Fibroblast of lung (primary cell): ENCODE data around the gene PREP. TPM values are rescaled to one million over a fixed set of nuclear protein-coding genes. Genes with fewer than 3 reads are reported as not detected.

ENCODE experiments used
- DNase-seq, 2 donors: peaks; one replicate each; pipeline versions ENCODE4 v3.0.0 to v3.0.0-alpha.2; 2010; ENCODE audit warnings: low read depth in 2 of 2
- H2AFZ ChIP-seq: 2 replicates; pipeline ENCODE4 v1.5.1; 2012; ENCODE audit warnings: low read length, control low read depth, inconsistent platforms
- H3K27ac ChIP-seq: 2 replicates; pipeline ENCODE4 v1.5.1; 2011; ENCODE audit warnings: low read length, control low read depth; ENCODE audit not compliant: insufficient read depth
- H3K27me3 ChIP-seq: 2 replicates; pipeline ENCODE4 v1.5.1; 2011; ENCODE audit warnings: mild to moderate bottlenecking, low read length; ENCODE audit not compliant: control insufficient read depth, insufficient read depth
- H3K36me3 ChIP-seq: 2 replicates; pipeline ENCODE4 v1.5.1; 2011; ENCODE audit warnings: low read length; ENCODE audit not compliant: control insufficient read depth, insufficient read depth
- H3K4me1 ChIP-seq: 2 replicates; pipeline ENCODE4 v1.5.1; 2011; ENCODE audit warnings: low read length; ENCODE audit not compliant: control insufficient read depth, insufficient read depth; ENCODE audit errors: extremely low read depth
- H3K4me2 ChIP-seq: 2 replicates; pipeline ENCODE4 v1.5.1; 2011; ENCODE audit warnings: low read length, control low read depth; ENCODE audit not compliant: insufficient read depth; ENCODE audit errors: extremely low read depth
- H3K4me3 ChIP-seq, 4 experiments: fragments of 200-600 bp in 1 of 4; sonication (generic) in 1 of 4; replicated peaks in 1 of 4; 2 replicates each; pipeline ENCODE4 v1.5.1; 2011 to 2016; ENCODE audit warnings: low read length in 4 of 4, low read depth in 3 of 4, mild to moderate bottlenecking in 3 of 4, control low read depth in 2 of 4, inconsistent platforms in 1 of 4, mixed read lengths in 1 of 4; ENCODE audit not compliant: insufficient read depth in 1 of 4; ENCODE audit errors: control extremely low read depth in 1 of 4
- H3K79me2 ChIP-seq: 2 replicates; pipeline ENCODE4 v1.5.1; 2012; ENCODE audit warnings: mild to moderate bottlenecking, low read length, inconsistent platforms; ENCODE audit not compliant: control insufficient read depth, insufficient read depth
- H3K9ac ChIP-seq: 2 replicates; pipeline ENCODE4 v1.5.1; 2011; ENCODE audit warnings: mild to moderate bottlenecking, low read length, control low read depth; ENCODE audit not compliant: insufficient read depth
- H3K9me3 ChIP-seq: 2 replicates; pipeline ENCODE4 v1.5.1; 2012; ENCODE audit warnings: low read depth, low read length; ENCODE audit not compliant: control insufficient read depth, insufficient read depth
- H4K20me1 ChIP-seq: 2 replicates; pipeline ENCODE4 v1.5.1; 2011; ENCODE audit warnings: low read length; ENCODE audit not compliant: control insufficient read depth, insufficient read depth; ENCODE audit errors: extremely low read depth
- EZH2 ChIP-seq: IDR thresholded peaks from 2 replicates; pipeline ENCODE4 v1.5.1; 2012; ENCODE audit warnings: low read length, control low read depth, mild to moderate bottlenecking; ENCODE audit errors: missing control alignments
- polyA plus RNA-seq, 2 donors: library from polyadenylated mRNA; depleted of rRNA in 1 of 2; stranded (reverse) in 1 of 2; unstranded in 1 of 2; fragments of >200 nt; gene quantifications; 2 replicates each; pipeline ENCODE4 v1.2.1, GENCODE V29; 2011 to 2012; ENCODE audit warnings: missing spikeins in 1 of 2
- total RNA-seq: library from RNA; depleted of rRNA; stranded (reverse); fragments of >200 nt; gene quantifications from 2 replicates; pipeline ENCODE4 v1.2.1, GENCODE V29; 2014
- TF ChIP-seq, protein P1 (sequence below), 2 donors: IDR thresholded peaks in 1 of 2; conservative IDR thresholded peaks in 1 of 2; 1 replicate in 1 of 2; 2 replicates in 1 of 2; pipeline ENCODE4 v1.5.1; 2011 to 2012; ENCODE audit warnings: low read length in 2 of 2, control low read depth in 1 of 2, inconsistent platforms in 1 of 2, low read depth in 1 of 2, mild to moderate bottlenecking in 1 of 2

Gene PREP
- total and polyA plus RNA-seq, 2 donors (not counting 1 experiment from before 2014, with no cell fraction given) = 18.3 to 30.7 TPM

DNA sequence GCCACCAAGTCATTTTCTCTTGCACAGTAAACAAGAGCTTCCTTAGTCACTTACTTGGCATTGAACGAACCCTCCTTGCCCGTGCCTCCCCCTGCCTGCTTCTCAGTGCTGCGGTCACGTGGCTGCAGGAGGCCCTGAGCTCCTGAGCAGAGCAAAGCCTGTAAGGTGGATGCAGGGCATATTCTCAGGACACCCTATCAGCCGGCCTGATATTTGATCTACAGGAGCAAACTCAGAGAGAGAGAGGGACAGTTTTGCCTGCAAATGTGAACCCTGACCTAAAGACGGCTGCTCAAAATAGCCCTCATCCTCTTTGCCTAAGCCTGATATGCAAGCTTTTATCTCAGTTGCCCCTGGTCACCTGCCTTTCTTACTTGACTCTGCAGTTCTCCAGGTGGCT, 130.1 kb downstream of the PREP start:
- no peaks in the 10 kb centered on the region for H3K27me3 ChIP-seq
- no peak overlapping the region for H3K9ac ChIP-seq
- no peaks in the 10 kb centered on the region for H3K79me2 ChIP-seq
- H3K4me3 ChIP-seq = no peak overlapping the region
- TF ChIP-seq, protein P1, sequence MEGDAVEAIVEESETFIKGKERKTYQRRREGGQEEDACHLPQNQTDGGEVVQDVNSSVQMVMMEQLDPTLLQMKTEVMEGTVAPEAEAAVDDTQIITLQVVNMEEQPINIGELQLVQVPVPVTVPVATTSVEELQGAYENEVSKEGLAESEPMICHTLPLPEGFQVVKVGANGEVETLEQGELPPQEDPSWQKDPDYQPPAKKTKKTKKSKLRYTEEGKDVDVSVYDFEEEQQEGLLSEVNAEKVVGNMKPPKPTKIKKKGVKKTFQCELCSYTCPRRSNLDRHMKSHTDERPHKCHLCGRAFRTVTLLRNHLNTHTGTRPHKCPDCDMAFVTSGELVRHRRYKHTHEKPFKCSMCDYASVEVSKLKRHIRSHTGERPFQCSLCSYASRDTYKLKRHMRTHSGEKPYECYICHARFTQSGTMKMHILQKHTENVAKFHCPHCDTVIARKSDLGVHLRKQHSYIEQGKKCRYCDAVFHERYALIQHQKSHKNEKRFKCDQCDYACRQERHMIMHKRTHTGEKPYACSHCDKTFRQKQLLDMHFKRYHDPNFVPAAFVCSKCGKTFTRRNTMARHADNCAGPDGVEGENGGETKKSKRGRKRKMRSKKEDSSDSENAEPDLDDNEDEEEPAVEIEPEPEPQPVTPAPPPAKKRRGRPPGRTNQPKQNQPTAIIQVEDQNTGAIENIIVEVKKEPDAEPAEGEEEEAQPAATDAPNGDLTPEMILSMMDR (conservative IDR thresholded peaks at IDR 0.05 in 1 of 2, IDR thresholded peaks at IDR 0.05 in 1 of 2; ENCODE audit: low read depth in 1 of 2, low read length in 2 of 2) = no peak
- TF ChIP-seq EZH2 = no peak
- no peaks in the 10 kb centered on the region for H4K20me1 ChIP-seq
- H3K4me1 ChIP-seq = no peaks in the 10 kb centered on the region
- no peak overlapping the region for H3K4me2 ChIP-seq
- DNase-seq = peak; percentile 15 to 35
- no peaks in the 10 kb centered on the region for H3K9me3 ChIP-seq
- H3K27ac ChIP-seq = no peak overlapping the region
- H3K36me3 ChIP-seq = no peaks in the 10 kb centered on the region
- H2AFZ ChIP-seq = no peak overlapping the region

DNA sequence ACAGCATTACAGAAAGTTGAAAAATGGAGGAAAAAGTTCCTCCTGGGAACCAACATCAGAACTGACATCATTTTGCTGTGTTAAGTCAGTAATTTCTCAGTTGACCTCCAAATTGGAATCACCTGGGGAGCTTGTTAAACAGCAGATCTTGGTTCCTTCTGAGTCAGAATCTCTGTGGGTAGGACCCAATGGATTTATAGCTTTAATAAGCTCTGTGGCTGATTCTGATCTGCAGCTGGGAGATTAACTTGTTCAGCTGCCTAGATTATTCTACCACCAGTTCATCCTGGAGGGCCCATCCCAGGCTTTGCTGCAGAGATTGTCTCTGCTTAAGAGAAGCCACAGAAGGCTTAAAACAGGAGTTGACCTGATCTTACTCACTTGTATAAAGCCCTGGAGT, 132.4 kb downstream of the PREP start:
- no peak overlapping the region for H2AFZ ChIP-seq
- H3K27me3 ChIP-seq = no peaks in the 10 kb centered on the region
- no peak overlapping the region for H3K4me2 ChIP-seq
- no peak overlapping the region for H3K27ac ChIP-seq
- no peak overlapping the region for H3K4me3 ChIP-seq
- H3K9ac ChIP-seq = no peak overlapping the region
- TF ChIP-seq, protein P1 (conservative IDR thresholded peaks at IDR 0.05 in 1 of 2, IDR thresholded peaks at IDR 0.05 in 1 of 2; ENCODE audit: low read depth in 1 of 2, low read length in 2 of 2) = no peak
- TF ChIP-seq EZH2 = no peak
- H3K36me3 ChIP-seq = no peaks in the 10 kb centered on the region
- no peaks in the 10 kb centered on the region for H3K79me2 ChIP-seq
- H3K4me1 ChIP-seq = no peaks in the 10 kb centered on the region
- no peaks in the 10 kb centered on the region for H4K20me1 ChIP-seq
- H3K9me3 ChIP-seq = no peaks in the 10 kb centered on the region
- no peak for DNase-seq

DNA sequence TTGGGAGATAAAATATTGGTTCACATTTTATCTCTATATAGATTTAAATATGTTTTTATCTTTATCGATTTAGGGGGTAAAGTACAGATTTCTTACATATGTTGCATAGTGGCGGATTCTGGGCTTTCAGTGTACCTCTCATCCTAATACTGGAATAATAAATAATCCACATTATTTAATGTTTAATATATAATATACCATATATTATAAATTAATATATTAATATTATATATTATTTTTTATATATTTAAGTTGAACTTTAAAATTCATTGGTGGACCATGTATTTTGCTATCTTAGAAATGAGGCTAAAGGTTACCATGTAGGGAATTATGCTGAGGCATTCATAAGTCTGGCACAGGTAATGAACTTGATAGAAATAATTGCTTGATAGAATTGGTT, 133.5 kb downstream of the PREP start:
- no peak overlapping the region for H3K4me3 ChIP-seq
- no peaks in the 10 kb centered on the region for H3K4me1 ChIP-seq
- H3K9me3 ChIP-seq = no peaks in the 10 kb centered on the region
- TF ChIP-seq EZH2 = no peak
- TF ChIP-seq, protein P1 (conservative IDR thresholded peaks at IDR 0.05 in 1 of 2, IDR thresholded peaks at IDR 0.05 in 1 of 2; ENCODE audit: low read depth in 1 of 2, low read length in 2 of 2) = no peak
- H4K20me1 ChIP-seq = no peaks in the 10 kb centered on the region
- H3K9ac ChIP-seq = no peak overlapping the region
- no peaks in the 10 kb centered on the region for H3K27me3 ChIP-seq
- no peak overlapping the region for H3K4me2 ChIP-seq
- no peak overlapping the region for H2AFZ ChIP-seq
- H3K79me2 ChIP-seq = no peaks in the 10 kb centered on the region
- H3K36me3 ChIP-seq = no peaks in the 10 kb centered on the region
- no peak overlapping the region for H3K27ac ChIP-seq
- no peak for DNase-seq
